ENCODE measurements around the gene KDM8.
"Not testable (repeated sequence)": the region's sequence is repeated elsewhere in the genome, so short reads cannot be mapped to it uniquely, and the experiment has no call there.

Gene KDM8

GRCh38 chr16:27190316-27190871 is 12.9 kb upstream of the KDM8 start:
- no peak for FAIRE-seq

GRCh38 chr16:27191352-27191924 is 11.9 kb upstream of the KDM8 start:
- no peak for DNase-seq (ENCODE audit: insufficient read length, low spot score)
- no peak for FAIRE-seq

More at GRCh38 chr16:27190316-27190871, 12.9 kb upstream of the KDM8 start:
- DNase-seq (ENCODE audit: insufficient read length, low spot score), result no peak

GRCh38 chr16:27193300-27193990 is 9.9 kb upstream of the KDM8 start:
- FAIRE-seq, result no peak

GRCh38 chr16:27195076-27195741 is 8.1 kb upstream of the KDM8 start:
- no peak for FAIRE-seq
- DNase-seq (ENCODE audit: insufficient read length, low spot score), result no peak

More at GRCh38 chr16:27193300-27193990, 9.9 kb upstream of the KDM8 start:
- no peak for DNase-seq (ENCODE audit: insufficient read length, low spot score)

- no peak for FAIRE-seq
Measured at GRCh38 chr16:27195941-27196595, 7.3 kb upstream of the KDM8 start.

GRCh38 chr16:27197004-27197403 is 6.3 kb upstream of the KDM8 start:
- no peak for DNase-seq (ENCODE audit: insufficient read length, low spot score)
- no peak for FAIRE-seq

More at GRCh38 chr16:27195941-27196595, 7.3 kb upstream of the KDM8 start:
- DNase-seq (ENCODE audit: insufficient read length, low spot score), result no peak

GRCh38 chr16:27198451-27199234 is 4.7 kb upstream of the KDM8 start:
- DNase-seq (ENCODE audit: insufficient read length, low spot score), result no peak
- FAIRE-seq, result no peak

GRCh38 chr16:27199235-27199586 is 4.1 kb upstream of the KDM8 start:
- FAIRE-seq (no peak), DNase-seq (ENCODE audit: insufficient read length, low spot score) (no peak)

GRCh38 chr16:27199736-27200135 is 3.6 kb upstream of the KDM8 start:
- DNase-seq (ENCODE audit: insufficient read length, low spot score) (no peak), FAIRE-seq (no peak)

GRCh38 chr16:27200914-27201313 is 2.4 kb upstream of the KDM8 start:
- FAIRE-seq; DNase-seq (ENCODE audit: insufficient read length, low spot score): not testable (repeated sequence)

- peak; percentile 77 for DNase-seq (ENCODE audit: insufficient read length, low spot score)
- no peak for FAIRE-seq
Measured at GRCh38 chr16:27202923-27203506, 311 bp upstream of the KDM8 start.

GRCh38 chr16:27204312-27204915 is 1.1 kb downstream of the KDM8 start:
- FAIRE-seq, result no peak
- no peak for DNase-seq (ENCODE audit: insufficient read length, low spot score)

- no peak for FAIRE-seq
- no peak for DNase-seq (ENCODE audit: insufficient read length, low spot score)
Measured at GRCh38 chr16:27205423-27206065, 2.2 kb downstream of the KDM8 start.

- FAIRE-seq; DNase-seq (ENCODE audit: insufficient read length, low spot score): not testable (repeated sequence)
Measured at GRCh38 chr16:27207121-27207520, 3.8 kb downstream of the KDM8 start.

- DNase-seq (ENCODE audit: insufficient read length, low spot score) (no peak), FAIRE-seq (no peak)
Measured at GRCh38 chr16:27208081-27208680, 4.9 kb downstream of the KDM8 start.

- DNase-seq (ENCODE audit: insufficient read length, low spot score) (no peak), FAIRE-seq (no peak)
Measured at GRCh38 chr16:27208796-27209195, 5.5 kb downstream of the KDM8 start.

- DNase-seq (ENCODE audit: insufficient read length, low spot score) (no peak), FAIRE-seq (no peak)
Measured at GRCh38 chr16:27209591-27209990, 6.3 kb downstream of the KDM8 start.

GRCh38 chr16:27210174-27210573 is 6.8 kb downstream of the KDM8 start:
- DNase-seq (ENCODE audit: insufficient read length, low spot score) (no peak), FAIRE-seq (no peak)

- DNase-seq (ENCODE audit: insufficient read length, low spot score) (no peak), FAIRE-seq (no peak)
Measured at GRCh38 chr16:27211026-27211425, 7.7 kb downstream of the KDM8 start.

Data from HTR-8/SVneo (cell line).